Measurements from ENCODE around the gene PPIL3.

The PPIL3 gene

DNA sequence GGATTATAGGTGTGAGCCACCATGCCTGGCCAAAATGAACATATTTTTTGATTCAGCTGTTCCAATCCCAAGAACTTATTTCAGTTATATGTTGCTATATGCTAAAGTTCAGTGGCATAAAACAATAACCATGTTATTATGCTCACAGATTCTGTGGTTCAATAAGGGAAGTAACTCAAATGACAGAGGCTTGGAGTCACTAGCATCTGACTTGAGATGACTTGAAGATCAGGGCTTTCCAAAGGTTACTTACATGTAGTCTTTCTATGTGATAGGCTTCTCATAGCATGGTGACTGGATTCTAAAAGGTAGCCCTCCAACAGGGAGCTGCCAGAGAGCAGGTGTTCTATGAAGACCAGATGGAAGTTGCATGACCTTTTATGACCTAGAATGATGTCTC, 41.6 kb downstream of the PPIL3 start:
- TF ChIP-seq, protein P1, sequence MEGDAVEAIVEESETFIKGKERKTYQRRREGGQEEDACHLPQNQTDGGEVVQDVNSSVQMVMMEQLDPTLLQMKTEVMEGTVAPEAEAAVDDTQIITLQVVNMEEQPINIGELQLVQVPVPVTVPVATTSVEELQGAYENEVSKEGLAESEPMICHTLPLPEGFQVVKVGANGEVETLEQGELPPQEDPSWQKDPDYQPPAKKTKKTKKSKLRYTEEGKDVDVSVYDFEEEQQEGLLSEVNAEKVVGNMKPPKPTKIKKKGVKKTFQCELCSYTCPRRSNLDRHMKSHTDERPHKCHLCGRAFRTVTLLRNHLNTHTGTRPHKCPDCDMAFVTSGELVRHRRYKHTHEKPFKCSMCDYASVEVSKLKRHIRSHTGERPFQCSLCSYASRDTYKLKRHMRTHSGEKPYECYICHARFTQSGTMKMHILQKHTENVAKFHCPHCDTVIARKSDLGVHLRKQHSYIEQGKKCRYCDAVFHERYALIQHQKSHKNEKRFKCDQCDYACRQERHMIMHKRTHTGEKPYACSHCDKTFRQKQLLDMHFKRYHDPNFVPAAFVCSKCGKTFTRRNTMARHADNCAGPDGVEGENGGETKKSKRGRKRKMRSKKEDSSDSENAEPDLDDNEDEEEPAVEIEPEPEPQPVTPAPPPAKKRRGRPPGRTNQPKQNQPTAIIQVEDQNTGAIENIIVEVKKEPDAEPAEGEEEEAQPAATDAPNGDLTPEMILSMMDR (IDR thresholded peaks at IDR 0.05; ENCODE audit: control insufficient read depth, extremely low read depth, insufficient read depth): no peak
- no peak overlapping the region for H3K4me3 ChIP-seq (ENCODE audit: low read depth, low read length)
- DNase-seq (ENCODE audit: low read depth): no peak

DNA sequence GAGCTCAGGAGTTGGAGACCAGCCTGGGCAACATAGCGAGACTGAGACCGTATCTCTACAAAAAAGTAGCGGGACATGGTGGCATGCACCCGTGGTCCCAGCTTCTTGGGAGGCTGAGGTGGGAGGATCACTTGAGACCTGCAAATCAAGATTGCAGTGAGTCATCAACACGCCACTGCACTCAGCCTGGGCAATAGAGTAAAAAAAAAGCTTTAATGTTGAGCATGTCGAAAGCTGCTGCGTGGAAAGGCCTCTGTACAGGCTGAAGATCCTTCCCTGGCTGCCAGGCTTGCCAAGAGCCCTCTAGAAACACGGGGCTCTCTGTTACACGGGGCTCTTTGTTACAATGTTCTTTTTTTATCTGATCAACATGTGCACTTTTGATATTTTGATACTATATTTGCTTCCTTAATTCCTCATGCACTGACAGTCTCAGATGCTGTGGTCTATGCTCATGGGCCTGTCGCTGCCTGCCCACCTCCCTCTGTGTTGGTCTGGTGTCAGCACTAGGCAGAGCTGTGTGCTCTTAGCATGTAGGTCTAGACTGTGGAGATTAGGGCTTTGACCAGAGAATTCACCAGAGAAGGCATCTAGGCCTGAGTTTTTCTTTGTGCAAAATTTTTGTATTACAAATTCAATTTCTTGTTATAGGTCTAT, 43.1 kb downstream of the PPIL3 start:
- no peak for DNase-seq (ENCODE audit: low read depth)
- TF ChIP-seq, protein P1 (IDR thresholded peaks at IDR 0.05; ENCODE audit: control insufficient read depth, extremely low read depth, insufficient read depth): no peak
- no peak overlapping the region for H3K4me3 ChIP-seq (ENCODE audit: low read depth, low read length)

DNA sequence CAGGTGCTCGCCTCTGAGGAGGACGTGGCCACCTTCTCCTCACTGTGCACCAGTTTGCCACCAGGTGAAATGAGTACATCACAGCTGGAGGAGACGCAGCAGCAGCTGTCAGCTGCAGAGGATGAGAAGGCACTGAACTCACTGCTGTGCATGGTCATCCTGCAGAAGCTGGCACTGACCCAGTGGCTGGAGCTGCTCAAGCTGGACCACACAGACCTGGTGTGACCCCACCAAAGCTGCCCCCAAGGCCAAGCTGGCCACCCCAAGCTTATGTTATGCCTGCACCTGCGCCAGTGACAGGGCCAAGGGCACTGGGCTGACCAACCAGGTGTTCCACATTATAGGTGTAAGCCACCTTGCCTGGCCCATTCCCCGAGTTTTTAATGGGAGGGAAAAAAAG, 43.7 kb downstream of the PPIL3 start:
- TF ChIP-seq, protein P1 (IDR thresholded peaks at IDR 0.05; ENCODE audit: control insufficient read depth, extremely low read depth, insufficient read depth): no peak
- no peak for DNase-seq (ENCODE audit: low read depth)
- no peak overlapping the region for H3K4me3 ChIP-seq (ENCODE audit: low read depth, low read length)

DNA sequence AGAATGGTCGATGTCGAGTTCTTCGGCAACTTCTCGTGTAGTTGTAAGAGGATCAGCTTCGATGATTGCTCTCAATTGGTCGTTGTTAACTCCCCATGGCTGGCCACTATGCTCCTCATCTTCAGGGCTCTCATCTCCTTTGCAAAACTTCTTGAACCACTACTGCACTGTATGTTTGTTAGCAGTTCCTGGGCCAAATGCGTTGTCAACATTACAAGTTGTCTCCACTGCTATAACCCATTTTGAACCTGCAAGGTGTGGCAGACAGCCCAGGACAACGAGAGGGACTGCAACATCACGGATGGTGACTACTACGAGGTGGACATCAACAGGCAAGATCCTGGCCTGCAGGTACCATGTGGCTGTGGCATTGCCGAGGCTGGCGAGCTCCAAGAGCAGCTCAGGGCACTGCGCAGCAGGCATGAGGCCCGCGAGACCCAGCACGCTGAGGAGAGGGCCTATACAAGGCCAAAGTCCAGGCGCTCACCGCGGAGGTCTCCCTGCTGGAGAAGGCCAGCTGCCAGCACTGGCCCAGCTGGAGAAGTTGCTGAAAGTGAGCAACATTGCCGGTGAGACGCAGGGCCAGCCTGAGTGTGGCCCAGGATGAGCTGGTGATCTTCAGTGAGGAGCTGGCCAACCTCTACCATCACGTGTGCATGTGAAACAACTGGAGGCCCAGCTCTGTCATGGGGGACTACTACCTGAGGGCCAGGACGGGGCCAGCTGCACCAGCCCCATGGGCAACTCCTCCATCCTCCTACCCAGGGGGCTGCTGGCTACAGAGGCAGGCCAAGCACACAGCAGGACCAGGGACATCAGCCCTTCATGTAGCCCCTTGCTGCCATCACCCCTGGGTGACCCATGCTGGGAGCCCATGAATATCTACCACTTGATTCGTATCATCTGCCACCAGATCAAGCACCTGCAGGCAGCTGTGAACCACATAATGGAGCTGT, 44.6 kb downstream of the PPIL3 start:
- TF ChIP-seq, protein P1 (IDR thresholded peaks at IDR 0.05; ENCODE audit: control insufficient read depth, extremely low read depth, insufficient read depth): no peak
- H3K4me3 ChIP-seq (ENCODE audit: low read depth, low read length): no peak overlapping the region
- DNase-seq (ENCODE audit: low read depth): no peak

DNA sequence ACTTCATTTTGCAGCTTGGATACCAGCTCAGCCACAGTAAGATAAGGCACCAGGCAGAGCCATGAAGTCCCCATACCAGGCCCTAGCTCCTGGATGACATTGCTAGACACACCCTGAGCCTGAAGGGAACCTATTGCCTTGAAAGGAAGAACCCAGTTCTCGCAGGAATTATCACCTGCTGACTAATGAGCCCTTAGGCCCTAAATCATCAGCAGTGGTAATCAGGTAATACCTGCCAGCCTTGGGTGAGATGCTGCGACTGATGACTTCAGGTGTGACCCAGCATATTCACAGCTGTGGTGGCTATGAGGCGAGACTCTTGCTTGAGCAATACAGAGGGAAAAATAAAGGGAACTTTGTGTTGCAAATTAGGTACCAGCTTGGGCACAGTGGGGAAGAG, 49.4 kb downstream of the PPIL3 start:
- TF ChIP-seq, protein P1 (IDR thresholded peaks at IDR 0.05; ENCODE audit: control insufficient read depth, extremely low read depth, insufficient read depth): no peak
- no peak overlapping the region for H3K4me3 ChIP-seq (ENCODE audit: low read depth, low read length)

DNA sequence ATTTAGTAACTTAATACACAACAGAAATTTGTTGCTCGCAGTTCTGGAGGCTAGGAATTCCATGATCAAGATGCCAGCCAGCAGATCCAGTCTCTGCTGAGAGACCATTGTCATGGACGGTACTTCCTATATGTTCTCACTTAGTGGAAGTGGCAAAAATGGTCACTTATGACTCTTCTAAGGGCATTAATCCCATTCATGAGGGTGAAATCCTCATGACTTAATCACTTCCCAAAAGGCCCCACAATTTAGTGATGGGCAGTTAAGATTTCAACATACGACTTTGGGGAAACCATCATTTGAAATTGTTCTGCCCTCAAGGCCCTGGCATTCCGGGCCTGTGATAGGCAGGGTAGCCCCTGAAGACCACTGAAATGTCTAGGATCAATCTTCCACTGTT, 54.2 kb downstream of the PPIL3 start:
- H3K4me3 ChIP-seq (ENCODE audit: low read depth, low read length): no peak overlapping the region
- no peak for DNase-seq (ENCODE audit: low read depth)
- TF ChIP-seq, protein P1 (IDR thresholded peaks at IDR 0.05; ENCODE audit: control insufficient read depth, extremely low read depth, insufficient read depth): no peak

More for the DNA sequence above, 49.4 kb downstream of the PPIL3 start:
- DNase-seq (ENCODE audit: low read depth): no peak

Measured in LNCaP clone FGC (cell line).